Right lobe of liver (tissue), 4 donors: Measurements from ENCODE around the gene MOBP.

Source experiments
- POLR2A ChIP-seq: fragments of 450-650 bp; IDR thresholded peaks from one replicate; pipeline ENCODE4 v1.6.1; 2017; ENCODE audit warnings: antibody characterized with exemption, mild to moderate bottlenecking
- TF ChIP-seq, protein P1 (sequence below), 4 donors: fragments of 200-600 bp in 3 of 4; fragments of 450-650 bp in 1 of 4; IDR thresholded peaks; one replicate each; pipeline versions ENCODE4 v1.5.1 to v1.8.0; 2016 to 2022; ENCODE audit warnings: antibody characterized with exemption in 4 of 4, mild to moderate bottlenecking in 2 of 4
- donor health status: DM: no; HTN: no; CAD: no.
- donor health status: DM: no; HTN: no; CAD: no.
- donor health status: DM: no; HTN: yes; CAD: no.

DNA sequence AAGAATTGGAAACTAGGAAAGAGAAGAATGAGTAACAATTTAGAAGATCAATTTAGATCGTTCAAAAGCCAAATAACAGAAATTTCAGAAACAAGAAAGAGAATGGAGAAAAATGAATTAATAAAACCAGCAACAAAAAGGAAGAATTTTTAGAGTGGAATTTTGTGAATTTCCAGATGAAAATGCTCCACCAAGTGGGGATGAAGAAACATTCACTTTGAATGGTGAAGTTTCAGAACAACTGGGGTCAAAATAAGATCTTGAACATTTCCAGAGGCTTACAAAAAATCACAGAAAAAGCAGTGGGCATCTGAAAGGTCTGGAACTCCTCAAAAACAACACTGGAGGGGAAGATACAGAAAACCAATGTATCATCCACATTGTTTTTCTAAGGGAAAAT, 4.2 kb upstream of the MOBP start:
- TF ChIP-seq, protein P1, sequence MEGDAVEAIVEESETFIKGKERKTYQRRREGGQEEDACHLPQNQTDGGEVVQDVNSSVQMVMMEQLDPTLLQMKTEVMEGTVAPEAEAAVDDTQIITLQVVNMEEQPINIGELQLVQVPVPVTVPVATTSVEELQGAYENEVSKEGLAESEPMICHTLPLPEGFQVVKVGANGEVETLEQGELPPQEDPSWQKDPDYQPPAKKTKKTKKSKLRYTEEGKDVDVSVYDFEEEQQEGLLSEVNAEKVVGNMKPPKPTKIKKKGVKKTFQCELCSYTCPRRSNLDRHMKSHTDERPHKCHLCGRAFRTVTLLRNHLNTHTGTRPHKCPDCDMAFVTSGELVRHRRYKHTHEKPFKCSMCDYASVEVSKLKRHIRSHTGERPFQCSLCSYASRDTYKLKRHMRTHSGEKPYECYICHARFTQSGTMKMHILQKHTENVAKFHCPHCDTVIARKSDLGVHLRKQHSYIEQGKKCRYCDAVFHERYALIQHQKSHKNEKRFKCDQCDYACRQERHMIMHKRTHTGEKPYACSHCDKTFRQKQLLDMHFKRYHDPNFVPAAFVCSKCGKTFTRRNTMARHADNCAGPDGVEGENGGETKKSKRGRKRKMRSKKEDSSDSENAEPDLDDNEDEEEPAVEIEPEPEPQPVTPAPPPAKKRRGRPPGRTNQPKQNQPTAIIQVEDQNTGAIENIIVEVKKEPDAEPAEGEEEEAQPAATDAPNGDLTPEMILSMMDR (IDR thresholded peaks at IDR 0.05): no peak
- TF ChIP-seq POLR2A: no peak
